Neural cell (in vitro differentiated cells): ENCODE data around the gene SH2D3A.

ENCODE experiments used
- CTCF ChIP-seq: fragments of 450-650 bp; IDR thresholded peaks from 2 replicates; pipeline ENCODE4 v1.5.1; 2014; ENCODE audit warnings: antibody characterized with exemption, mild to moderate bottlenecking, moderate library complexity; ENCODE audit not compliant: poor library complexity, severe bottlenecking
- EP300 ChIP-seq: fragments of 450-650 bp; conservative IDR thresholded peaks from 2 replicates; pipeline ENCODE4 v1.6.1; 2014; ENCODE audit warnings: antibody characterized with exemption, mild to moderate bottlenecking, moderate library complexity; ENCODE audit not compliant: poor library complexity, severe bottlenecking
- EZH2 ChIP-seq: fragments of 200-600, 300-800 bp; shearing (Covaris generic), sonication (generic); IDR thresholded peaks from 2 replicates; pipeline ENCODE4 v1.6.1; 2014; ENCODE audit warnings: antibody characterized with exemption, low read length, borderline replicate concordance, mild to moderate bottlenecking; ENCODE audit not compliant: insufficient read depth, poor library complexity, severe bottlenecking
- MXI1 ChIP-seq: fragments of 450-650 bp; conservative IDR thresholded peaks from 2 replicates; pipeline ENCODE4 v1.6.1; 2014; ENCODE audit warnings: antibody characterized with exemption, mild to moderate bottlenecking; ENCODE audit not compliant: poor library complexity, severe bottlenecking
- POLR2AphosphoS5 ChIP-seq: IDR thresholded peaks from 2 replicates; pipeline ENCODE4 v1.6.1; 2012
- RAD21 ChIP-seq: fragments of 450-650 bp; conservative IDR thresholded peaks from 2 replicates; pipeline ENCODE4 v1.6.1; 2014; ENCODE audit warnings: antibody characterized with exemption, mild to moderate bottlenecking, moderate library complexity
- REST ChIP-seq: IDR thresholded peaks from 2 replicates; pipeline ENCODE4 v1.6.1; 2012; ENCODE audit warnings: borderline replicate concordance
- SMC3 ChIP-seq: fragments of 450-650 bp; conservative IDR thresholded peaks from 2 replicates; pipeline ENCODE4 v1.6.1; 2014; ENCODE audit warnings: antibody characterized with exemption, mild to moderate bottlenecking, moderate library complexity; ENCODE audit not compliant: poor library complexity
- TAF1 ChIP-seq: IDR thresholded peaks from 2 replicates; pipeline ENCODE4 v1.6.1; 2012; ENCODE audit warnings: low read depth

DNA sequence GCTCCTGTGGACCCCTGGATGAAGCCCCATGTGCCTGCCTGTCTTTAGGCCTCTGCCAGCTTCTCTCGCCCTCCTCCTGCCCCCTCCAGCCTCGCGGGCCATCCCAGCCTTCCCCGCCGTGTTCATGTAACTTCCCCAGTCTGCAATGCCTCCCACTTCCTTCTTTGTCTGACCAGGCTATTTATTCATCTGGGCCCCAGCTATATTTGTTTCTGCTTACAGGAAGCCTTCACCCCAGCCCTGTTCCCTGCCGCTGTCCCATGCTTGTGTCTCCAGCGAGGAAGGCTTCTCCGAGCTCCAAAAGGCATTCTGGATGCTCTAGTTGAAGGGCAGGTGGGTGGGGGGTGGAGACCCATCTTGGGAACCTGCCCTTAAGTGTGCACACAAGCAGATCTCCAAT lies 38.9 kb downstream of the SH2D3A start:
- no peak for TF ChIP-seq CTCF
- TF ChIP-seq MXI1 = no peak
- no peak for TF ChIP-seq POLR2AphosphoS5
- TF ChIP-seq TAF1 = no peak
- no peak for TF ChIP-seq EP300
- TF ChIP-seq REST = no peak
- no peak for TF ChIP-seq RAD21
- TF ChIP-seq SMC3 = no peak
- no peak for TF ChIP-seq EZH2
